SK-N-SH (cell line): ENCODE results near the gene MYL5.

ENCODE experiments used
- CTCF ChIP-seq: fragments of 200-600 bp; sonication (generic); IDR thresholded peaks from 2 replicates; pipeline ENCODE4 v1.6.1; 2017; ENCODE audit warnings: antibody characterized with exemption, mild to moderate bottlenecking, moderate library complexity
- SIN3A ChIP-seq: IDR thresholded peaks from 2 replicates; pipeline ENCODE4 v1.6.1; 2012; ENCODE audit warnings: low read depth, mild to moderate bottlenecking, low read length, moderate library complexity, borderline replicate concordance

GRCh38 chr4:666822-667544 lies 7.4 kb upstream of the MYL5 start:
- TF ChIP-seq CTCF (no peak), SIN3A (no peak)
